H9 (cell line): Measurements from ENCODE around the gene CORIN. TPM values are rescaled to one million over a fixed set of nuclear protein-coding genes. Genes with fewer than 3 reads are reported as not detected.

Experiments used
- DNase-seq: peaks from one replicate; pipeline ENCODE4 v3.0.0-alpha.2; 2017
- H2AFZ ChIP-seq: one replicate; pipeline ENCODE4 v1.6.1; 2013; ENCODE audit warnings: mild to moderate bottlenecking, low read length, control low read depth, moderate library complexity
- H2AK5ac ChIP-seq: 2 replicates; pipeline ENCODE4 v1.6.1; 2013; ENCODE audit warnings: low read length, control low read depth, mixed read lengths; ENCODE audit not compliant: insufficient read length
- H2BK120ac ChIP-seq: one replicate; pipeline ENCODE4 v1.6.1; 2013; ENCODE audit warnings: low read depth, mild to moderate bottlenecking, low read length, control low read depth, inconsistent platforms; ENCODE audit not compliant: poor library complexity, severe bottlenecking
- H2BK12ac ChIP-seq: 2 replicates; pipeline ENCODE4 v1.6.1; 2013; ENCODE audit warnings: low read length, control low read depth, mixed read lengths, low read depth; ENCODE audit not compliant: insufficient read length
- H2BK15ac ChIP-seq: 2 replicates; pipeline ENCODE4 v1.6.1; 2013; ENCODE audit warnings: low read depth, low read length, control low read depth
- H2BK20ac ChIP-seq: one replicate; pipeline ENCODE4 v1.6.1; 2013; ENCODE audit warnings: low read depth, mild to moderate bottlenecking, low read length, control low read depth, inconsistent platforms; ENCODE audit not compliant: poor library complexity, severe bottlenecking
- H2BK5ac ChIP-seq: 2 replicates; pipeline ENCODE4 v1.6.1; 2013; ENCODE audit warnings: low read length, control low read depth, mixed read lengths; ENCODE audit not compliant: insufficient read length
- H3K14ac ChIP-seq: 2 replicates; pipeline ENCODE4 v1.6.1; 2013; ENCODE audit warnings: low read length, control low read depth; ENCODE audit not compliant: insufficient read depth
- H3K18ac ChIP-seq: 2 replicates; pipeline ENCODE4 v1.6.1; 2013; ENCODE audit warnings: low read depth, mild to moderate bottlenecking, mixed read lengths, low read length, control low read depth; ENCODE audit not compliant: insufficient read length
- H3K23ac ChIP-seq: 2 replicates; pipeline ENCODE4 v1.6.1; 2013; ENCODE audit warnings: low read length, control low read depth, mixed read lengths, low read depth; ENCODE audit not compliant: insufficient read length
- H3K23me2 ChIP-seq: 2 replicates; pipeline ENCODE4 v1.6.1; 2013; ENCODE audit warnings: low read depth, mild to moderate bottlenecking, mixed read lengths, low read length, control low read depth; ENCODE audit not compliant: insufficient read length, poor library complexity, severe bottlenecking
- H3K27ac ChIP-seq: 2 replicates; pipeline ENCODE4 v1.5.1; 2013; ENCODE audit warnings: low read length, control low read depth, mixed read lengths, low read depth; ENCODE audit not compliant: insufficient read length
- H3K27me3 ChIP-seq: 2 replicates; pipeline ENCODE4 v1.6.1; 2013; ENCODE audit warnings: low read length, control low read depth, inconsistent platforms; ENCODE audit not compliant: insufficient read depth
- H3K4ac ChIP-seq: 2 replicates; pipeline ENCODE4 v1.6.1; 2013; ENCODE audit warnings: low read depth, mild to moderate bottlenecking, control low read depth, inconsistent platforms, low read length, moderate library complexity
- H3K4me1 ChIP-seq: 2 replicates; pipeline ENCODE4 v1.6.1; 2013; ENCODE audit warnings: low read length, control low read depth, inconsistent platforms; ENCODE audit not compliant: insufficient read depth
- H3K4me2 ChIP-seq: 2 replicates; pipeline ENCODE4 v1.6.1; 2013; ENCODE audit warnings: low read length, control low read depth, mixed read lengths; ENCODE audit not compliant: insufficient read length, insufficient read depth
- H3K56ac ChIP-seq: 2 replicates; pipeline ENCODE4 v1.6.1; 2013; ENCODE audit warnings: low read depth, mild to moderate bottlenecking, mixed read lengths, low read length, control low read depth; ENCODE audit not compliant: insufficient read length
- H3K79me1 ChIP-seq: 2 replicates; pipeline ENCODE4 v1.6.1; 2013; ENCODE audit warnings: low read depth, mild to moderate bottlenecking, moderate library complexity, low read length, control low read depth, inconsistent platforms; ENCODE audit not compliant: insufficient read depth, poor library complexity, severe bottlenecking
- H3K79me2 ChIP-seq: 2 replicates; pipeline ENCODE4 v1.6.1; 2013; ENCODE audit warnings: low read length, control low read depth, inconsistent platforms; ENCODE audit not compliant: insufficient read depth
- H3K9ac ChIP-seq: 2 replicates; pipeline ENCODE4 v1.6.1; 2013; ENCODE audit warnings: low read length, control low read depth, mixed read lengths; ENCODE audit not compliant: insufficient read length; ENCODE audit errors: extremely low read depth
- H3K9me3 ChIP-seq: one replicate; pipeline ENCODE4 v1.6.1; 2013; ENCODE audit warnings: low read depth, low read length, inconsistent platforms; ENCODE audit not compliant: control insufficient read depth
- H3T11ph ChIP-seq: one replicate; pipeline ENCODE4 v1.6.1; 2013; ENCODE audit warnings: mild to moderate bottlenecking, low read length, control low read depth, inconsistent platforms
- H4K20me1 ChIP-seq: one replicate; pipeline ENCODE4 v1.6.1; 2013; ENCODE audit not compliant: control insufficient read depth, insufficient read length, insufficient read depth
- H4K5ac ChIP-seq: 2 replicates; pipeline ENCODE4 v1.6.1; 2013; ENCODE audit warnings: low read depth, mild to moderate bottlenecking, mixed read lengths, low read length, control low read depth; ENCODE audit not compliant: insufficient read length
- H4K8ac ChIP-seq: replicated peaks from 2 replicates; pipeline ENCODE4 v1.6.1; 2013; ENCODE audit warnings: low read length, control low read depth, mixed read lengths, low read depth; ENCODE audit not compliant: insufficient read length
- H4K91ac ChIP-seq: 2 replicates; pipeline ENCODE4 v1.6.1; 2013; ENCODE audit warnings: low read depth, mild to moderate bottlenecking, moderate library complexity, mixed read lengths, low read length, control low read depth; ENCODE audit not compliant: insufficient read length
- H3K27ac Mint-ChIP-seq, 3 experiments: 2 replicates in 2 of 3; 3 replicates in 1 of 3; pipeline ENCODE4 v1.8.0; 2020 to 2021; ENCODE audit warnings: mixed read lengths in 3 of 3, mild to moderate bottlenecking in 1 of 3, moderate library complexity in 1 of 3
- H3K27me3 Mint-ChIP-seq: 2 replicates; pipeline ENCODE4 v1.8.0; 2021; ENCODE audit warnings: low read depth, mild to moderate bottlenecking, moderate library complexity, mixed read lengths
- H3K36me3 Mint-ChIP-seq, 3 experiments: 2 replicates in 2 of 3; 3 replicates in 1 of 3; pipeline ENCODE4 v1.8.0; 2020 to 2021; ENCODE audit warnings: low read depth in 3 of 3, mixed read lengths in 3 of 3; ENCODE audit not compliant: insufficient read depth in 1 of 3
- H3K4me1 Mint-ChIP-seq, 2 experiments: 2 replicates each; pipeline ENCODE4 v1.8.0; 2020; ENCODE audit warnings: mixed read lengths in 2 of 2
- H3K4me3 Mint-ChIP-seq, 2 experiments: 2 replicates in 1 of 2; 3 replicates in 1 of 2; pipeline ENCODE4 v1.8.0; 2020 to 2021; ENCODE audit warnings: mild to moderate bottlenecking in 2 of 2, mixed read lengths in 2 of 2, moderate library complexity in 1 of 2
- H3K9me3 Mint-ChIP-seq, 2 experiments: 2 replicates in 1 of 2; 3 replicates in 1 of 2; pipeline ENCODE4 v1.8.0; 2020; ENCODE audit warnings: mild to moderate bottlenecking in 2 of 2, mixed read lengths in 2 of 2, moderate library complexity in 1 of 2
- total RNA-seq: library from RNA; stranded (reverse); gene quantifications from 2 replicates; pipeline ENCODE4 v1.2.1, GENCODE V29; 2021
- TF ChIP-seq, protein P1 (sequence below): fragments of 200-600 bp; sonication (generic); conservative IDR thresholded peaks from 3 replicates; pipeline ENCODE4 v1.8.0; 2021; ENCODE audit warnings: antibody characterized with exemption, mild to moderate bottlenecking

CORIN gene
- total RNA-seq, 1 experiment from 2014 or later = 0.39 TPM

DNA sequence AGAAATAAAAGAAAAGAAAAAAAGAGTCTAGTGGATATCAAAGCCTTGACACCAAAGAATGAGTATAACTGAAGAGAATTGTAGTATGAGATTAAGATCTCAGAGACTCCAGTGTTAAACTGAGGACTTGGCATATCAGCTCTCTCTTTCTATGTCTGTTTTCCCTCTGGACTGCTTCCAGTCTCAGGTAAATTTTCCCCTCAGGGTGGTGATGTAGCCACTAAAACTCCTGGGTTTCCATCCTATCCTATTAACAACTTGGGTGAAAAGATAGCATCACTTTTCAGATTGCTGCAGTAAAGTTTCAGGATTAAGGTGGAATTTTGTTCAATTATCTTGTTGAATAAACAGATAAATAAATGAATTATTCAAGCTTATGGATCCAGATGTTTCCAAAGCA is 267.1 kb downstream of the CORIN start:
- Histone ChIP-seq H3K27ac (no peak overlapping the region), H4K91ac (no peak overlapping the region), H4K8ac (no peak overlapping the region)

More for the DNA sequence above, 267.1 kb downstream of the CORIN start:
- Histone ChIP-seq H3K4me2 (no peak overlapping the region), H3K14ac (no peak overlapping the region), H3K56ac (no peak overlapping the region), H3K18ac (no peak overlapping the region), H3K79me2 (no peaks in the 10 kb centered on the region), H2AFZ (no peak overlapping the region), H3K79me1 (no peaks in the 10 kb centered on the region), H2BK15ac (no peak overlapping the region), H2BK120ac (no peak overlapping the region), H3T11ph (no peak overlapping the region), H4K5ac (no peak overlapping the region), H3K23me2 (no peaks in the 10 kb centered on the region), H3K27me3 (no peaks in the 10 kb centered on the region), H3K9me3 (no peaks in the 10 kb centered on the region), H2AK5ac (no peak overlapping the region), H2BK5ac (no peak overlapping the region), H3K9ac (no peak overlapping the region), H4K20me1 (no peaks in the 10 kb centered on the region), H3K4ac (no peak overlapping the region), H3K4me1 (no peaks in the 10 kb centered on the region), H3K23ac (no peak overlapping the region), H2BK20ac (no peak overlapping the region), H2BK12ac (no peak overlapping the region)
- H3K27me3 Mint-ChIP-seq = no peaks in the 10 kb centered on the region
- no peak for DNase-seq
- TF ChIP-seq, protein P1, sequence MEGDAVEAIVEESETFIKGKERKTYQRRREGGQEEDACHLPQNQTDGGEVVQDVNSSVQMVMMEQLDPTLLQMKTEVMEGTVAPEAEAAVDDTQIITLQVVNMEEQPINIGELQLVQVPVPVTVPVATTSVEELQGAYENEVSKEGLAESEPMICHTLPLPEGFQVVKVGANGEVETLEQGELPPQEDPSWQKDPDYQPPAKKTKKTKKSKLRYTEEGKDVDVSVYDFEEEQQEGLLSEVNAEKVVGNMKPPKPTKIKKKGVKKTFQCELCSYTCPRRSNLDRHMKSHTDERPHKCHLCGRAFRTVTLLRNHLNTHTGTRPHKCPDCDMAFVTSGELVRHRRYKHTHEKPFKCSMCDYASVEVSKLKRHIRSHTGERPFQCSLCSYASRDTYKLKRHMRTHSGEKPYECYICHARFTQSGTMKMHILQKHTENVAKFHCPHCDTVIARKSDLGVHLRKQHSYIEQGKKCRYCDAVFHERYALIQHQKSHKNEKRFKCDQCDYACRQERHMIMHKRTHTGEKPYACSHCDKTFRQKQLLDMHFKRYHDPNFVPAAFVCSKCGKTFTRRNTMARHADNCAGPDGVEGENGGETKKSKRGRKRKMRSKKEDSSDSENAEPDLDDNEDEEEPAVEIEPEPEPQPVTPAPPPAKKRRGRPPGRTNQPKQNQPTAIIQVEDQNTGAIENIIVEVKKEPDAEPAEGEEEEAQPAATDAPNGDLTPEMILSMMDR = no peak
- H3K4me1 Mint-ChIP-seq = no peaks in the 10 kb centered on the region
- H3K4me3 Mint-ChIP-seq = no peak overlapping the region
- H3K36me3 Mint-ChIP-seq = no peaks in the 10 kb centered on the region
- no peaks in the 10 kb centered on the region for H3K9me3 Mint-ChIP-seq
- H3K27ac Mint-ChIP-seq = no peak overlapping the region
